ENCODE data around the gene BTAF1. TPM values are rescaled to one million over a fixed set of nuclear protein-coding genes. Genes with fewer than 3 reads are reported as not detected.

Gene BTAF1
- total RNA-seq, 4 donors from 2014 or later: 23.9 to 58.6 (median 37.0) TPM

GRCh38 chr10:92045641-92046106 is 122.1 kb downstream of the BTAF1 start:
- 74 to 81% methylated on average over 9 to 36 of the region's 37 CpGs for WGBS, 2 donors (ENCODE audit: low coverage in 1 of 2)
- Histone ChIP-seq H3K4me1 (no peaks in the 10 kb centered on the region), H3K4me3 (no peak overlapping the region), H3K36me3 (no peaks in the 10 kb centered on the region), H3K27me3 (no peaks in the 10 kb centered on the region), H3K27ac (no peak overlapping the region), H3K9me3 (no peaks in the 10 kb centered on the region)
- no peak for TF ChIP-seq EP300 (IDR thresholded peaks at IDR 0.05; ENCODE audit: low read depth)
- no peak for TF ChIP-seq POLR2AphosphoS5 (IDR thresholded peaks at IDR 0.05)
- no peak for TF ChIP-seq CTCF (IDR thresholded peaks at IDR 0.05)
- no peak for TF ChIP-seq POLR2A (IDR thresholded peaks at IDR 0.05)
- intact Hi-C loops (cut with DNase I; ENCODE audit: low total_unique reads): no loop called here
- in situ Hi-C loops (cut with MboI; ENCODE audit: low pct_ligation_motif_present in 1 of 4, low pct_unique_long_range_greater_than_20kb in 1 of 4, low sequenced_read_pairs in 3 of 4): no loop called here
- no peak for DNase-seq

DNA sequence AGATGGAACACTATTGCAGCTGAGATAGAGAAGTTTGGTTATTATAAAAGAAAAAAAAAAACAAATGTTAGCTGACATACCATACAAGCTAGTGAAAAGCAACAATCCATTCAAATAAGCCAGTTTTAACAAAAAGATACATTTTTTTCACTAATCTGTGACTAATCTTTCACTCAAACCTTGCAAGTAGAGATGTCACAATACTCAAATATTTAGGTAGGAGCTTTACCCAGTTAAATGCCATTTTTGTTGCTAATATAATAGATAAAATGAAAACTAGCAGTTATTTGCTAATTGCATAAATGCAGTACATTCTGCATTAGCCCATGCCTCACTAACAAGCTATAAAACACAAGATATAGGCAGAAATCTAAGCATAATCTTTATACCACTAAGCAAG is 123.6 kb downstream of the BTAF1 start:
- no peak for TF ChIP-seq POLR2A (IDR thresholded peaks at IDR 0.05)
- no peak for TF ChIP-seq POLR2AphosphoS5 (IDR thresholded peaks at IDR 0.05)
- no peak for TF ChIP-seq CTCF (IDR thresholded peaks at IDR 0.05)
- no peak for TF ChIP-seq EP300 (IDR thresholded peaks at IDR 0.05; ENCODE audit: low read depth)
- in situ Hi-C loops (cut with MboI; ENCODE audit: low pct_ligation_motif_present in 1 of 4, low pct_unique_long_range_greater_than_20kb in 1 of 4, low sequenced_read_pairs in 3 of 4): no loop called here
- H3K4me1 ChIP-seq: no peaks in the 10 kb centered on the region
- H3K27me3 ChIP-seq: no peaks in the 10 kb centered on the region
- no peak overlapping the region for H3K27ac ChIP-seq
- intact Hi-C loops (cut with DNase I; ENCODE audit: low total_unique reads): no loop called here
- no peak for DNase-seq
- no peaks in the 10 kb centered on the region for H3K9me3 ChIP-seq
- H3K4me3 ChIP-seq: no peak overlapping the region
- H3K36me3 ChIP-seq: peaks cover 0 to 7% (median 0%) of the 10 kb centered on the region in 4 donors

DNA sequence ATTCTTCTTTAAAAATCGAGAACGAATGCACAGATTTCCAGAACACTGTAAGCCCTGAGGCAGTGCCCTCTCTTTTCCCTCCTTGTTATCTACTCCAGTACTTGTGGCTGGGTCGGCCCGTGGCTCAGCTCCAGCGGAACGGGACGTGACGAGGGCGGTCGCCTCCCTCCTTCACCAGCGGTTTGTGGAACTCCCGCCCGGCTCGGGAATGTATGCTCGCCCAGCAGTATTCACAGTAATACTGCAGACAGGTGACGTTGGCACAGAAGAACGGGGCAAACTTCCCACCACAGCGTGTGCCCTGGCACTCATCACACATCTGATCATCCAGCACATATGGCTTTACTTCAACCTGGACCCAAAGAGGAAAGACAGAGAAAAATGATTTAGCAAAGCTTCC is 128.5 kb downstream of the BTAF1 start:
- Histone ChIP-seq H3K9me3 (no peaks in the 10 kb centered on the region), H3K27ac (no peak overlapping the region), H3K4me1 (no peaks in the 10 kb centered on the region), H3K27me3 (no peaks in the 10 kb centered on the region), H3K36me3 (peaks cover 0 to 7% (median 0%) of the 10 kb centered on the region in 4 donors), H3K4me3 (no peak overlapping the region)
- no peak for DNase-seq
- in situ Hi-C loops (cut with MboI; ENCODE audit: low pct_ligation_motif_present in 1 of 4, low pct_unique_long_range_greater_than_20kb in 1 of 4, low sequenced_read_pairs in 3 of 4): no loop called here
- no peak for TF ChIP-seq CTCF (IDR thresholded peaks at IDR 0.05)
- TF ChIP-seq POLR2AphosphoS5 (IDR thresholded peaks at IDR 0.05): no peak
- TF ChIP-seq POLR2A (IDR thresholded peaks at IDR 0.05): no peak
- TF ChIP-seq EP300 (IDR thresholded peaks at IDR 0.05; ENCODE audit: low read depth): no peak
- intact Hi-C loops (cut with DNase I; ENCODE audit: low total_unique reads): no loop called here
- WGBS, 2 donors (ENCODE audit: low coverage in 1 of 2): 93 to 100% methylated on average over 2 to 18 of the region's 18 CpGs

GRCh38 chr10:92052741-92053140 is 129.2 kb downstream of the BTAF1 start:
- Histone ChIP-seq H3K27me3 (no peaks in the 10 kb centered on the region), H3K4me1 (no peaks in the 10 kb centered on the region), H3K27ac (no peak overlapping the region), H3K36me3 (peaks cover 0 to 7% (median 0%) of the 10 kb centered on the region in 4 donors), H3K4me3 (no peak overlapping the region), H3K9me3 (no peaks in the 10 kb centered on the region)
- DNase-seq: no peak
- TF ChIP-seq CTCF (IDR thresholded peaks at IDR 0.05): no peak
- TF ChIP-seq POLR2AphosphoS5 (IDR thresholded peaks at IDR 0.05): no peak
- TF ChIP-seq POLR2A (IDR thresholded peaks at IDR 0.05): no peak
- TF ChIP-seq EP300 (IDR thresholded peaks at IDR 0.05; ENCODE audit: low read depth): no peak
- in situ Hi-C loops (cut with MboI; ENCODE audit: low pct_ligation_motif_present in 1 of 4, low pct_unique_long_range_greater_than_20kb in 1 of 4, low sequenced_read_pairs in 3 of 4): no loop called here
- WGBS, 2 donors (ENCODE audit: low coverage in 1 of 2): 80 to 89% methylated on average over 4 to 5 of the region's 5 CpGs
- intact Hi-C loops (cut with DNase I; ENCODE audit: low total_unique reads): no loop called here
